Urothelium cell line (cell line): ENCODE data around the gene FMN1.

Source experiments
- DNase-seq: peaks from one replicate; pipeline ENCODE4 v3.0.0; 2011; ENCODE audit warnings: low spot score, mixed read lengths
- FAIRE-seq: peaks from 2 replicates; lab custom pipeline; 2011; peaks lifted over from hg19 to GRCh38; lab: Jason Lieb, UNC

FMN1 gene

GRCh38 chr15:33126559-33127290, 67.8 kb downstream of the FMN1 start:
- FAIRE-seq, result peak; percentile 9
- peak; percentile 83 for DNase-seq

- no peak for FAIRE-seq
These were observed 68.5 kb downstream of the FMN1 start for GRCh38 chr15:33125894-33126537.

GRCh38 chr15:33124811-33125210, 69.7 kb downstream of the FMN1 start:
- DNase-seq (no peak), FAIRE-seq (no peak)

More at GRCh38 chr15:33125894-33126537, 68.5 kb downstream of the FMN1 start:
- no peak for DNase-seq

- FAIRE-seq (no peak), DNase-seq (no peak)
These were observed 70.2 kb downstream of the FMN1 start for GRCh38 chr15:33124279-33124678.

GRCh38 chr15:33119865-33120264, 74.6 kb downstream of the FMN1 start:
- FAIRE-seq (no peak), DNase-seq (no peak)

GRCh38 chr15:33119273-33119672, 75.2 kb downstream of the FMN1 start:
- FAIRE-seq (no peak), DNase-seq (no peak)

- DNase-seq, result no peak
- FAIRE-seq, result no peak
These were observed 78.3 kb downstream of the FMN1 start for GRCh38 chr15:33116198-33116597.

GRCh38 chr15:33115191-33115861, 79.2 kb downstream of the FMN1 start:
- no peak for DNase-seq
- no peak for FAIRE-seq

- DNase-seq, result no peak
- FAIRE-seq, result no peak
These were observed 80.2 kb downstream of the FMN1 start for GRCh38 chr15:33114374-33114717.

- FAIRE-seq, result no peak
- DNase-seq, result no peak
These were observed 80.7 kb downstream of the FMN1 start for GRCh38 chr15:33113666-33114373.

GRCh38 chr15:33112541-33113105, 81.9 kb downstream of the FMN1 start:
- no peak for DNase-seq
- FAIRE-seq, result no peak

GRCh38 chr15:33111041-33111451, 83.5 kb downstream of the FMN1 start:
- FAIRE-seq (no peak), DNase-seq (no peak)

- FAIRE-seq (no peak), DNase-seq (no peak)
These were observed 85.2 kb downstream of the FMN1 start for GRCh38 chr15:33109345-33109744.

- DNase-seq (no peak), FAIRE-seq (no peak)
These were observed 86.0 kb downstream of the FMN1 start for GRCh38 chr15:33108518-33108917.

- FAIRE-seq (no peak), DNase-seq (no peak)
These were observed 86.6 kb downstream of the FMN1 start for GRCh38 chr15:33107950-33108349.

- DNase-seq, result no peak
- FAIRE-seq, result no peak
These were observed 90.3 kb downstream of the FMN1 start for GRCh38 chr15:33104212-33104611.

GRCh38 chr15:33101036-33101435, 93.5 kb downstream of the FMN1 start:
- FAIRE-seq, result no peak
- no peak for DNase-seq

GRCh38 chr15:33100314-33100713, 94.2 kb downstream of the FMN1 start:
- FAIRE-seq, result no peak
- no peak for DNase-seq

- FAIRE-seq, result no peak
- no peak for DNase-seq
These were observed 94.8 kb downstream of the FMN1 start for GRCh38 chr15:33099739-33100138.

- DNase-seq, result no peak
- FAIRE-seq, result no peak
These were observed 95.3 kb downstream of the FMN1 start for GRCh38 chr15:33099213-33099612.
